Neural progenitor cell (in vitro differentiated cells): ENCODE results near the gene HDAC11. TPM values are rescaled to one million over a fixed set of nuclear protein-coding genes. Genes with fewer than 3 reads are reported as not detected.

ENCODE experiments used
- DNase-seq: peaks from one replicate; pipeline ENCODE4 v3.0.0-alpha.2; 2016; ENCODE audit warnings: low spot score
- H2AFZ ChIP-seq: fragments of 200-600 bp; sonication (generic); replicated peaks from 2 replicates; pipeline ENCODE4 v1.6.1; 2016; ENCODE audit warnings: antibody characterized with exemption
- H3F3A ChIP-seq: fragments of 200-600 bp; sonication (generic); 2 replicates; pipeline ENCODE4 v1.6.1; 2016; ENCODE audit warnings: antibody characterized with exemption, low read depth
- H3K27ac ChIP-seq: fragments of 200-600 bp; sonication (generic); 2 replicates; pipeline ENCODE4 v1.5.1; 2016; ENCODE audit warnings: mild to moderate bottlenecking
- H3K27me3 ChIP-seq: fragments of 200-600 bp; sonication (generic); 2 replicates; pipeline ENCODE4 v1.6.1; 2016; ENCODE audit warnings: mild to moderate bottlenecking, moderate library complexity
- H3K36me3 ChIP-seq: fragments of 200-600 bp; sonication (generic); 2 replicates; pipeline ENCODE4 v1.5.1; 2016
- H3K4me1 ChIP-seq: fragments of 200-600 bp; sonication (generic); 2 replicates; pipeline ENCODE4 v1.6.1; 2016; ENCODE audit warnings: mixed run types
- H3K4me2 ChIP-seq: fragments of 200-600 bp; sonication (generic); 2 replicates; pipeline ENCODE4 v1.6.1; 2016
- H3K4me3 ChIP-seq: fragments of 200-600 bp; sonication (generic); 2 replicates; pipeline ENCODE4 v1.5.1; 2016
- H3K79me2 ChIP-seq: fragments of 200-600 bp; sonication (generic); 2 replicates; pipeline ENCODE4 v1.6.1; 2016; ENCODE audit warnings: low read depth
- H3K9ac ChIP-seq: fragments of 200-600 bp; sonication (generic); 2 replicates; pipeline ENCODE4 v1.6.1; 2016
- H3K9me3 ChIP-seq: fragments of 200-600 bp; sonication (generic); 2 replicates; pipeline ENCODE4 v1.5.1; 2016; ENCODE audit warnings: low read depth
- H4K20me1 ChIP-seq: fragments of 200-600 bp; sonication (generic); 2 replicates; pipeline ENCODE4 v1.6.1; 2016; ENCODE audit warnings: low read depth
- H3K27ac Mint-ChIP-seq: 3 replicates; pipeline ENCODE4 v1.8.0; 2021; ENCODE audit warnings: mixed read lengths
- H3K27me3 Mint-ChIP-seq: 2 replicates; pipeline ENCODE4 v1.8.0; 2022; ENCODE audit warnings: low read depth, mild to moderate bottlenecking, inconsistent platforms, moderate library complexity, mixed read lengths; ENCODE audit not compliant: insufficient read depth
- H3K36me3 Mint-ChIP-seq: 3 replicates; pipeline ENCODE4 v1.8.0; 2021; ENCODE audit warnings: mixed read lengths
- H3K4me1 Mint-ChIP-seq: 3 replicates; pipeline ENCODE4 v1.8.0; 2021; ENCODE audit warnings: mixed read lengths
- H3K4me3 Mint-ChIP-seq: 3 replicates; pipeline ENCODE4 v1.8.0; 2021; ENCODE audit warnings: mild to moderate bottlenecking, moderate library complexity, mixed read lengths
- H3K9me3 Mint-ChIP-seq: 3 replicates; pipeline ENCODE4 v1.8.0; 2020; ENCODE audit warnings: mixed read lengths
- CTCF ChIP-seq: fragments of 200-600 bp; sonication (generic); IDR thresholded peaks from 2 replicates; pipeline ENCODE4 v1.5.1; 2017; ENCODE audit warnings: antibody characterized with exemption, mild to moderate bottlenecking
- EZH2 ChIP-seq: fragments of 200-600 bp; sonication (generic); IDR thresholded peaks from 2 replicates; pipeline ENCODE4 v1.6.1; 2017; ENCODE audit warnings: antibody characterized with exemption, mild to moderate bottlenecking, moderate library complexity
- EZH2phosphoT487 ChIP-seq: fragments of 200-600 bp; sonication (generic); IDR thresholded peaks from 2 replicates; pipeline ENCODE4 v1.6.1; 2017; ENCODE audit warnings: antibody characterized with exemption
- total RNA-seq: library from RNA; depleted of rRNA; stranded (reverse); fragments of >200 nt; gene quantifications from 2 replicates; pipeline ENCODE4 v1.2.3, GENCODE V29; 2015; ENCODE audit warnings: low replicate concordance

The HDAC11 gene
- total RNA-seq, 1 donor from 2014 or later: 4.8 TPM

GRCh38 chr3:13491206-13491974 lies 11.3 kb downstream of the HDAC11 start:
- peaks cover 1% of the 10 kb centered on the region for H3K36me3 Mint-ChIP-seq
- H3K27ac Mint-ChIP-seq: no peak overlapping the region
- Histone ChIP-seq H4K20me1 (no peaks in the 10 kb centered on the region), H3K79me2 (no peaks in the 10 kb centered on the region), H3K27me3 (no peaks in the 10 kb centered on the region), H3K27ac (no peak overlapping the region), H3K4me1 (peaks cover under 1% of the 10 kb centered on the region), H3F3A (no peaks in the 10 kb centered on the region), H3K9me3 (no peaks in the 10 kb centered on the region), H2AFZ (no peak overlapping the region), H3K4me2 (no peak overlapping the region), H3K4me3 (no peak overlapping the region), H3K9ac (no peak overlapping the region), H3K36me3 (no peaks in the 10 kb centered on the region)
- H3K9me3 Mint-ChIP-seq: peaks cover 10% of the 10 kb centered on the region
- H3K27me3 Mint-ChIP-seq: peaks cover 8% of the 10 kb centered on the region
- peaks cover 3% of the 10 kb centered on the region for H3K4me1 Mint-ChIP-seq
- TF ChIP-seq CTCF (no peak), EZH2phosphoT487 (no peak), EZH2 (no peak)
- no peak overlapping the region for H3K4me3 Mint-ChIP-seq
- DNase-seq: no peak

- no peak overlapping the region for H3K27ac Mint-ChIP-seq
- no peak for DNase-seq
These were observed 11.9 kb downstream of the HDAC11 start for GRCh38 chr3:13492048-13492447.

GRCh38 chr3:13492976-13493866 lies 13.1 kb downstream of the HDAC11 start:
- TF ChIP-seq EZH2phosphoT487: no peak
- TF ChIP-seq EZH2: no peak
- TF ChIP-seq CTCF: no peak
- DNase-seq: no peak
- Histone ChIP-seq H3K9ac (no peak overlapping the region), H3K36me3 (no peaks in the 10 kb centered on the region), H3K27ac (no peak overlapping the region), H3K79me2 (no peaks in the 10 kb centered on the region), H3K9me3 (no peaks in the 10 kb centered on the region), H4K20me1 (no peaks in the 10 kb centered on the region), H3K4me3 (no peak overlapping the region), H3K4me1 (peaks cover 4% of the 10 kb centered on the region), H3K27me3 (no peaks in the 10 kb centered on the region), H2AFZ (no peak overlapping the region), H3F3A (no peaks in the 10 kb centered on the region), H3K4me2 (no peak overlapping the region)
- no peak overlapping the region for H3K4me3 Mint-ChIP-seq
- H3K9me3 Mint-ChIP-seq: peaks cover 10% of the 10 kb centered on the region
- H3K4me1 Mint-ChIP-seq: peaks cover 14% of the 10 kb centered on the region
- H3K27me3 Mint-ChIP-seq: peaks cover 7% of the 10 kb centered on the region
- no peak overlapping the region for H3K27ac Mint-ChIP-seq
- H3K36me3 Mint-ChIP-seq: peaks cover 1% of the 10 kb centered on the region

More at GRCh38 chr3:13492048-13492447, 11.9 kb downstream of the HDAC11 start:
- Histone ChIP-seq H3K27me3 (no peaks in the 10 kb centered on the region), H4K20me1 (no peaks in the 10 kb centered on the region), H3K4me3 (no peak overlapping the region), H3K9ac (no peak overlapping the region), H3K79me2 (no peaks in the 10 kb centered on the region), H2AFZ (no peak overlapping the region), H3K36me3 (no peaks in the 10 kb centered on the region), H3K4me2 (no peak overlapping the region), H3K4me1 (peaks cover 4% of the 10 kb centered on the region), H3F3A (no peaks in the 10 kb centered on the region), H3K27ac (no peak overlapping the region), H3K9me3 (no peaks in the 10 kb centered on the region)
- H3K27me3 Mint-ChIP-seq: peaks cover 7% of the 10 kb centered on the region
- no peak for TF ChIP-seq EZH2
- no peak for TF ChIP-seq EZH2phosphoT487
- no peak for TF ChIP-seq CTCF
- peaks cover 10% of the 10 kb centered on the region for H3K9me3 Mint-ChIP-seq
- H3K4me1 Mint-ChIP-seq: peaks cover 8% of the 10 kb centered on the region
- peaks cover 1% of the 10 kb centered on the region for H3K36me3 Mint-ChIP-seq
- no peak overlapping the region for H3K4me3 Mint-ChIP-seq
